Activated T-cell treated with anti-CD3 and anti-CD28 coated beads, Interleukin-2, amount 50 U/mL, for 4 hours (primary cell): ENCODE results near the gene GLIS2. TPM values are rescaled to one million over a fixed set of nuclear protein-coding genes. Genes with fewer than 3 reads are reported as not detected.

Experiments used
- ATAC-seq, 2 donors: fragments of 200-7000 bp; cut with Tn5 transposase; one replicate each; pipeline ENCODE4 v1.10.0; 2021
- DNase-seq: peaks from one replicate; pipeline ENCODE4 v3.0.0-alpha.2; 2020
- H3K27me3 Mint-ChIP-seq: one replicate; pipeline ENCODE4 v1.8.0; 2021; ENCODE audit warnings: low read depth, mixed read lengths
- H3K36me3 Mint-ChIP-seq: one replicate; pipeline ENCODE4 v1.8.0; 2022; ENCODE audit warnings: mixed read lengths; ENCODE audit not compliant: insufficient read depth
- H3K4me1 Mint-ChIP-seq: one replicate; pipeline ENCODE4 v1.8.0; 2021; ENCODE audit warnings: low read depth, mixed read lengths
- H3K4me3 Mint-ChIP-seq: one replicate; pipeline ENCODE4 v1.8.0; 2021; ENCODE audit warnings: mild to moderate bottlenecking, moderate library complexity, mixed read lengths
- H3K9me3 Mint-ChIP-seq: one replicate; pipeline ENCODE4 v1.8.0; 2021; ENCODE audit warnings: mixed read lengths
- total RNA-seq, 3 donors: library from RNA; stranded (reverse); gene quantifications; one replicate each; pipeline ENCODE4 v1.2.1, GENCODE V29; 2021

Gene GLIS2
- total RNA-seq, 3 donors from 2014 or later: 0.11 to 0.19 (median 0.13) TPM

DNA sequence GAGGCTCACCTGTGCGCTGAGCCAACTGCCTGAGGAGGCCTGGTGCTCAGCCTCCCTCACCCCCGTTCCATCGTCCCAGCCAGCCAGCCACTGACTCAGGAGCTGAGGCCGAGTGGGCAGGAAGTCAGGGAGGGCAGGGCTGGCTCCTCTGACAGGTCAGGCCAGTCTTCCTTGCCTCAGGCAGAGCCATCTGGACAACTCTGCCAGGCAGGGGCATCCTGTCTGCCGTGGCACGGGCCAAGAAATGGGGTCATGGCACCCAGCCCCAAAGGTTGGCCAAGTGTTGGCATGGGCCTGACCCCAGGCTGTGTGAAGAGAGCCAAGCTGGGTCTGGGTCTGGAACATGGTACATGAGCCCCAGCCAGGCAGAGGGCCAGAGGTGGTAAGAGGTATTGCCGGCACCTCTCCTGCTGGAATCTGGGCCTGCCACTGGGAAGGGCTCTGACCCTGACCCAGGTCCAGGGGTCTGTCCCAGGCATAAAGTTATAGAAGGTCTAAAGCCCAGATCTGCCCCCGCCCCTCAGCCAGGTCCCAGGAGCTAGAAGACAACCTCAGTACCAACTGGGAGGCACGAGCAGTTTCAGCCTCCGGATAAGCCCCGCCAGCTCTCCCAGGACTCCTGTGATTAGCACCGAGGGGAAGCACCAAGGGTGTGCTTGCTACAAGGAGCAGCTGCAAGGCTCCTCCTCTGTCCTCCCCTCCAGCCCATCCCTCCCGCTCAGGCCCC is 53.3 kb downstream of the GLIS2 start:
- DNase-seq: no peak
- Mint-ChIP-seq H3K4me1 (peaks cover 16% of the 10 kb centered on the region), H3K36me3 (peaks cover 3% of the 10 kb centered on the region), H3K9me3 (no peaks in the 10 kb centered on the region), H3K4me3 (no peak overlapping the region), H3K27me3 (no peaks in the 10 kb centered on the region)
- no peak for ATAC-seq

DNA sequence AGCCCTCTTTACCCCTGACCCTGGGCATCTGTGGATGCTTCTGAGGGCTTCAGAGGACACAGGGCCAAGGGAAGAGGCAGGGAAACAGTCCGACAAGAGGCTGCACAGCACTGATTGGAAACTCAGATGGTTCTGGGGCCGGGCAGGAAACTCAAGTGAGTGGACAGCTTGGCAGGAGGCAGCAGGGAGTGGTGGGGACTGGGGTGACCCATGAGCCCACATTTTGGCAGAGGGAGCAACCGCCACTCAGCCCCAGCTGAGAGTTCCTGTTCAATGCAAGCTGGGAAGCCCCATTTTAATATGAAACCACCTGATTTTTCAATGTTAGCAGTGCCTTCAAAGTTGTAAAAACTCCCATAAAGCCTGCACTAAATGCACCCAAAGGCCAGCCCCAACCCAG is 54.3 kb downstream of the GLIS2 start:
- Mint-ChIP-seq H3K9me3 (no peaks in the 10 kb centered on the region), H3K4me3 (no peak overlapping the region), H3K4me1 (peaks cover 16% of the 10 kb centered on the region), H3K27me3 (no peaks in the 10 kb centered on the region), H3K36me3 (peaks cover 3% of the 10 kb centered on the region)
- no peak for ATAC-seq
- DNase-seq: no peak

DNA sequence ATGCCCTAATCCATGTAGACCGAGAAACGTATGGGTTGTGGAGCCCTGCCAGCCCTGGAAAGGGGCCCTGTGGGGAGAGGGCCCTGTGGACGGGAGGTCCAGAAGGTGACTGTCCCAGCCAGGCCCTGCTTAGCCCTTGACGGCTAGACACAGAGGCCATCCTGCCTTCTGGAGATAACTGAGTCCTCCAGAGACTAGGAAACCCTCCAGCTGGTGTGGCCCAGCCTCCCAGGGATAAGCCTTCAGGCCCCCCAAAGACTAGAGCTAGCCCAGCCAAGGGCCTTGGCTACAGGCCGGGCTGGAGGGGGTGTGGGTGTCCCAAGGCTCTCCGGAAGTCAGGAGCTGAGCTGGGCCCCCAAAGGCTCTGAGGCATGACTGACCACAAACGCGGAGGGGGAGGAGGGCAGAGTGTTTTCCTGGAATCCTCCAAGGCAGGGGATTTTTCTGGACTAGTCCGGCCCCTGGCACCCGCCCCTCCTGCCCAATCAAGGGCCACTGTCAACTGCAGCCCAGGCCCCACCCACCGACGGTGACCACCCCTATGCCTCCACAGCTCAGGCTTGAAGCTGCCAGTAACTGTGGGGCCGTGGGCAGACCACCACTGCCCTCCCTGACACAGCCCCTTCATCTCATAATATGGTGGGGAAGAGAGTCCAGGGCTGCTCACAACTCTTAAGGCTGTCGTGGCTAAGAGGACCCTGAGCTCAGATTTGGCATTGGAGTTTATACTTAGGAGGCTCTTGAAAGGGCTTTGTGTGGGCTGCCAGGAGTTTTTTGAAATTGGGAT is 54.9 kb downstream of the GLIS2 start:
- Mint-ChIP-seq H3K27me3 (no peaks in the 10 kb centered on the region), H3K4me3 (no peak overlapping the region), H3K36me3 (peaks cover 5% of the 10 kb centered on the region), H3K4me1 (peaks cover 16% of the 10 kb centered on the region), H3K9me3 (no peaks in the 10 kb centered on the region)
- no peak for ATAC-seq
- DNase-seq: no peak

DNA sequence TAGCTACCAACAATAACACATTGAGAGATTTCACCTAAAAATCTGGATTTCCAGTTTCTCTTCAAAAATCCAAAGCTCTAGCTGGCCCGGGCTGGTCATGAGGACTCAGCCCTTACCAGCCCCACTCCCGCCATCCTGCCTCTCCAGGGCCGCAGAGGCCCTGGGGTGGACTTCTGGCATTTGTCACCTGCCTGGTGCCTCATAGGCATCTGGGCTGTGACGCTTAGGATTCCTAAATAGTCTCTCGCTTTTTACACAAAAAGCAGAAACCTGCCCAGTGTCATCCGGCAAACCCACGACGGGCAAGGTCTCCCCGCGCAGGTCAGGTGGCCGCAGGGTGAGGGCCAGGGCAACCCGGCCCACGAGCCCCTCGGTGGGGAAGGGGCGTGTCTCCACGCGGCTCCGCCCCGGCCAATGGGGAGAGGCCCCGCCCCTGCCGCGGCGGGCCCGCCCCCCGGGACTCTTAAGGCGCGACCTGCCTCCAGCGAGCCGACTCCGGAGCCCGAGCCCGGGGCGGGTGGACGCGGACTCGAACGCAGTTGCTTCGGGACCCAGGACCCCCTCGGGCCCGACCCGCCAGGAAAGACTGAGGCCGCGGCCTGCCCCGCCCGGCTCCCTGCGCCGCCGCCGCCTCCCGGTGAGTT is 55.6 kb downstream of the GLIS2 start, which contains the start of gene VASN:
Gene VASN (plus strand): TSS at position 492 of the 644 bp plus-strand sequence. CDS start 9,030 bp downstream, outside the sequence.
- Mint-ChIP-seq H3K27me3 (no peaks in the 10 kb centered on the region), H3K4me3 (peak within 1 kb of the TSS; percentile 74), H3K9me3 (no peaks in the 10 kb centered on the region), H3K36me3 (peaks cover 5% of the 10 kb centered on the region), H3K4me1 (peaks cover 16% of the 10 kb centered on the region)
- peak; percentile 93 to 96 for ATAC-seq
- peak; percentile 69 for DNase-seq

- Mint-ChIP-seq H3K27me3 (no peaks in the 10 kb centered on the region), H3K36me3 (peaks cover 5% of the 10 kb centered on the region), H3K9me3 (no peaks in the 10 kb centered on the region), H3K4me3 (peak overlapping the region; percentile 74), H3K4me1 (peaks cover 18% of the 10 kb centered on the region)
- DNase-seq (no peak), ATAC-seq (peak; percentile 64 to 67)
Measured at GRCh38 chr16:4372001-4372577, 56.2 kb downstream of the GLIS2 start.

DNA sequence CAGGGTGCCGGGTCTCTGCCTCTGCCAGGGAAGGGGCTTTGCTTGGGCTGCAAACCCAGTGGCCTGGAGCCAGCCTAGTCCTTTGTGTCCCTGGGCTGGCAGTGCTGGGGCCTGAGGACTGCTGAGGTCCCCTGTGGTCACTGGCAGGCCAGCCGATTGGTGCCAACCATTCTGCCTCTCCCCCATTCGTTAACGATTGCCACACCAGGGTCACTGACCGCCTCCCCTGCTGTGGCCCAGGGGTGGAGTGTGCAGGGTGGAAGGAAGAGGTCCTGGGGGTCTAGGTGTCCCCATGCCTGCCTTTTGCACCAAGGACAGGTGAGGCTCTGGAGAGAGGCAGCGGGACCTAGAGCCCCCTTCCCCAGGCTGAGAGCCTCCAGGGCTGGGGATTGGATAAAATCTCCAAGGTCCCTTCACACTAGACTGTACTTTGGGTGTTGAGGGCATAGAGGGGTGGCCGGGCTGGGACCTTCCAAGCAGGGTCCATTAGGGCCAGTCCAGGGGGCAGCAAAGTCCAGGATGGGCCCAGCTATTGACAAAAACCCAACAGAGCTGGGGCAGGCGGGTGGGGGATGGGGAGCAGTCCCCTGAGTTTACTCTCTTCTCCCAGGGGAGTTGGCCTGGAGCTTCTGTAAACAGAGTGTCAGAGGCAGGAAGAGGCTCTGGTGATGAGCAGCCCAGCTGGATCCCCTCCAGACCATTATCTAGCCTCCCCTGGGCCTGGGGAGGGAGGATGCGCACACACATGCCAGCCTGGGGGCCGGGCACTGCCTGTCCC is 56.9 kb downstream of the GLIS2 start:
- Mint-ChIP-seq H3K27me3 (no peaks in the 10 kb centered on the region), H3K9me3 (no peaks in the 10 kb centered on the region), H3K4me3 (peak overlapping the region; percentile 74), H3K4me1 (peaks cover 16% of the 10 kb centered on the region), H3K36me3 (peaks cover 3% of the 10 kb centered on the region)
- DNase-seq (no peak), ATAC-seq (no peak)

DNA sequence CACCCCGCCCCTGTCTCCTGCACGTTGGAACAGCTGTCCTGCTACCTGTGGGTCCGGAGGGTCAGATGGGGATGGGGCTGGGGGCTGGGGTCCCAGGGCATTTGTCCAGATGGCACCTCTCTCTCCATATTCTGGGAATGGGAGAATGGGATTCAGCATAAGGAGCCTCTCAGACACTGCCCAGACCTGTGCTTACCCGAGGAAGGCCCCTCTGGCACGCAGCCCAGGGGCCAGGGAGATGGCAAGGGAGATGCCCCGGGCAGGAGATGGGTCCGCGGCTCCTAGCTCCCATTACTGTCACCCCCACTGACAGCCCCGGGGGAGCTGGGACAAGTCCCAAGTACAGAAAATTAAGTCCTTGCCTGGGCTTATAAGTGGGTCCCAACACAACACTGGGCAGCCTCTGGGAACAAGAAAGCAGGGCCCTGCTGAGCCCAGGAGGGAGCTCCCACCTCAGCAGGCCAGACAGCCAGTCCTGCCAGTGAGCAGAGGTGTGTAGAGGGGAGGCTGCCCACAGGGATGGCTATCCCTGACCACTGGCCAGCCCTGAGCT is 57.6 kb downstream of the GLIS2 start:
- Mint-ChIP-seq H3K36me3 (peaks cover 3% of the 10 kb centered on the region), H3K4me1 (peaks cover 16% of the 10 kb centered on the region), H3K4me3 (no peak overlapping the region), H3K27me3 (no peaks in the 10 kb centered on the region), H3K9me3 (no peaks in the 10 kb centered on the region)
- ATAC-seq (no peak), DNase-seq (no peak)

- Mint-ChIP-seq H3K27me3 (no peaks in the 10 kb centered on the region), H3K4me3 (no peak overlapping the region), H3K36me3 (peaks cover 3% of the 10 kb centered on the region), H3K4me1 (peaks cover 16% of the 10 kb centered on the region), H3K9me3 (no peaks in the 10 kb centered on the region)
- ATAC-seq (no peak), DNase-seq (no peak)
Measured at GRCh38 chr16:4373909-4374742, 58.3 kb downstream of the GLIS2 start.

DNA sequence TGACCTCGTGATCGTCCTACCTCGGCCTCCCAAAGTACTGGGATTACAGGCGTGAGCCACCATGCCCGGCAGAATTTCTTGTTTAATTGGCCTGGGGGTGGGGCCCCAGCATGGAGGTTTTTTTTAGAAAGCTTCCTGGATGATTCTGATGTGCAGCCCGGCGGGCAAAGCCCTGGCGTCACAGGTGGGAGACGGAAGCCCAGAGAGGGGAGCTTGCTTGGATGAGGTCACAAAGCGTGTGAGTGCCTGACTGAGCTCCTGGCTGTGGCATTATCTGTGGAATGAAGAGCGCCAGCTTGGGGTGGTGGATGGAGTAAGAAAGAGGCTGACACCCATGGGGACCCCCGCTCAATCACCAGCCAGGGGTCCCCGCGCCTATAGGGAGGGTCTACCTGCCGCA is 59.9 kb downstream of the GLIS2 start:
- no peaks in the 10 kb centered on the region for H3K27me3 Mint-ChIP-seq
- no peak overlapping the region for H3K4me3 Mint-ChIP-seq
- H3K4me1 Mint-ChIP-seq: peaks cover 13% of the 10 kb centered on the region
- ATAC-seq (no peak), DNase-seq (no peak)
- H3K9me3 Mint-ChIP-seq: no peaks in the 10 kb centered on the region
- H3K36me3 Mint-ChIP-seq: peaks cover 3% of the 10 kb centered on the region

DNA sequence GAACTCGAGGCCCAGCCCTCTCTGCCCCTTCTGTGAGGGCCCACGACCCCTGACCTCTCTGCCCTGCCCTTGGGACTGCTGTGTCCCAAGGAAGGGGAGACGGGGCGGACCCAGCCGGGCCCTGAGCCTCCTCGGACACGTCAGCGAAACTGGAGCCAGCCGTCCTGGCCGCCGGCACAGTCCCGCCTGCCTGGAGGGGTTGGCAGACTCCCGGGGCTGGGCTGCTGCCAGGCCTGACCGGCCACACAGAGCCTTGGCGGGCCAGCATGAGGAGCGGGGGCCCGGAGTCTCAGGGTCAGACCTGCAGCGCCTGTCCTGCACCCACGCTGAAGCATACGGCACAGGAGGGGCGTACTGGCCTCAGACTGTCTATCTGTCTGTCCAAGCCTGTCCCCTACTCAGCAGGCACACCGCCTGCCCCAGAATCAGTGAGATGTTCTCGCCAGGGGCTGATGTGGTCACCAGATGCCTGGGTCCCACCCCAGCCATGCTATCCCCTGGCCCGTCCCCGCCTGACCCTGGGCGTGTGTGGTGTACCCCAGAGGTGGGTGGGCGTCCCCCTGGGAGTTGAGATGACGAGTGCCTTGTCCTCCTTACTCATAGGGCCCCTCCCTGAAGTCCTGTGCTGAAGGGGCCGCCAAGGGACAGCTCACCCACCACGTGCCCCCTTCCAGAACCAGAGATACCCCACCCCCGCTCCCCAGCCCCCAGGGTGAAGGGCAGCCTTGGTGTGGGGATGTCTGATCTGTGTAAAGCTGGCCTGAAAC is 60.4 kb downstream of the GLIS2 start:
- peaks cover 3% of the 10 kb centered on the region for H3K36me3 Mint-ChIP-seq
- ATAC-seq (no peak), DNase-seq (no peak)
- H3K9me3 Mint-ChIP-seq: no peaks in the 10 kb centered on the region
- no peaks in the 10 kb centered on the region for H3K27me3 Mint-ChIP-seq
- H3K4me3 Mint-ChIP-seq: no peak overlapping the region
- H3K4me1 Mint-ChIP-seq: peaks cover 13% of the 10 kb centered on the region

GRCh38 chr16:4376893-4377572 is 61.2 kb downstream of the GLIS2 start:
- H3K4me1 Mint-ChIP-seq: peaks cover 13% of the 10 kb centered on the region
- H3K4me3 Mint-ChIP-seq: no peak overlapping the region

GRCh38 chr16:4377573-4378154 is 61.8 kb downstream of the GLIS2 start:
- peaks cover 9% of the 10 kb centered on the region for H3K4me1 Mint-ChIP-seq
- DNase-seq: no peak
- no peaks in the 10 kb centered on the region for H3K9me3 Mint-ChIP-seq
- ATAC-seq: no peak
- no peak overlapping the region for H3K4me3 Mint-ChIP-seq
- no peaks in the 10 kb centered on the region for H3K27me3 Mint-ChIP-seq
- peaks cover 3% of the 10 kb centered on the region for H3K36me3 Mint-ChIP-seq

More at GRCh38 chr16:4376893-4377572, 61.2 kb downstream of the GLIS2 start:
- ATAC-seq (no peak), DNase-seq (no peak)
- Mint-ChIP-seq H3K36me3 (peaks cover 3% of the 10 kb centered on the region), H3K9me3 (no peaks in the 10 kb centered on the region), H3K27me3 (no peaks in the 10 kb centered on the region)
